Measurements from ENCODE around the gene KLK14. TPM values are rescaled to one million over a fixed set of nuclear protein-coding genes. Genes with fewer than 3 reads are reported as not detected.

KLK14 gene
- total RNA-seq, 4 donors from 2014 or later: 0.82 TPM; not detected in 3

DNA sequence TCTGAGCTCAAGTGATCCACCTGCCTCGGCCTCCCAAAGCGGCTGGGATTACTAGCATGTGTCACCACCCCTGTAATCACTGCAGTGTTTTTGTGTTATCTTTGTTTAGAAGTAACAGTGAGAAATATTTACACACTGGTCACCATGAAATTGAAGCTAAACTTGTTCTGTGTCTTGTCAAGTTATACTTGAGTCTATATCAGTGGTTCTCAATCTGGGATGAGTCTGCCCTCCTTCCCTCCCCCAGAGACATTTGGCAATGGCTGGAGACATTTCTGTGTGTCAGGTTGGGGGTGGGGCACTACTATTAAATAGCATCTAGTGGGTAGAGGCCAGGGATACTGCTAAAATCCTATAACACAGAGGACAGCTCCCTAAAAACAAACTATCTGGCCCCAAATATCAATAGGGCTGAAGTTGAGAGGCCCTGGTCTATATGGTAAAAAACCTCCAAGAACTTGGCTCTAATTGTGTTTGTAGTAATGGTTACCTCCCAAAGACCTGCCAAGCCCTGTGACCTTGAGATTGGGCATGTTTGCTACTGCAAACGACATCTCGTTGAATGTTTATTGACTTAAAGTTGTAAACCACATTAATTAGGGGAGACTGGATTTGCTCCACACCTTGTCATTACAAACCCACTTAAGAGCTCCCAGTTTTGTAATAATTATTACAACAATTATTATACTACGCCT lies 18.6 kb upstream of the KLK14 start:
- 65 to 67% methylated on average over 3 to 5 of the region's 5 CpGs for WGBS, 2 donors (ENCODE audit: low coverage in 1 of 2)
- H3K9me3 ChIP-seq: no peaks in the 10 kb centered on the region
- no peak overlapping the region for H3K27ac ChIP-seq
- in situ Hi-C loops (cut with MboI; ENCODE audit: low pct_ligation_motif_present in 1 of 4, low pct_unique_long_range_greater_than_20kb in 1 of 4, low sequenced_read_pairs in 3 of 4) (no loop called here), intact Hi-C loops (cut with DNase I; ENCODE audit: low total_unique reads) (loop anchor here (10.0 kb wide), 1 partner anchor 493 kb away; no protein-coding TSS in a partner anchor)
- no peak for TF ChIP-seq POLR2AphosphoS5 (IDR thresholded peaks at IDR 0.05)
- TF ChIP-seq EP300 (IDR thresholded peaks at IDR 0.05; ENCODE audit: low read depth): no peak
- TF ChIP-seq, protein P1, sequence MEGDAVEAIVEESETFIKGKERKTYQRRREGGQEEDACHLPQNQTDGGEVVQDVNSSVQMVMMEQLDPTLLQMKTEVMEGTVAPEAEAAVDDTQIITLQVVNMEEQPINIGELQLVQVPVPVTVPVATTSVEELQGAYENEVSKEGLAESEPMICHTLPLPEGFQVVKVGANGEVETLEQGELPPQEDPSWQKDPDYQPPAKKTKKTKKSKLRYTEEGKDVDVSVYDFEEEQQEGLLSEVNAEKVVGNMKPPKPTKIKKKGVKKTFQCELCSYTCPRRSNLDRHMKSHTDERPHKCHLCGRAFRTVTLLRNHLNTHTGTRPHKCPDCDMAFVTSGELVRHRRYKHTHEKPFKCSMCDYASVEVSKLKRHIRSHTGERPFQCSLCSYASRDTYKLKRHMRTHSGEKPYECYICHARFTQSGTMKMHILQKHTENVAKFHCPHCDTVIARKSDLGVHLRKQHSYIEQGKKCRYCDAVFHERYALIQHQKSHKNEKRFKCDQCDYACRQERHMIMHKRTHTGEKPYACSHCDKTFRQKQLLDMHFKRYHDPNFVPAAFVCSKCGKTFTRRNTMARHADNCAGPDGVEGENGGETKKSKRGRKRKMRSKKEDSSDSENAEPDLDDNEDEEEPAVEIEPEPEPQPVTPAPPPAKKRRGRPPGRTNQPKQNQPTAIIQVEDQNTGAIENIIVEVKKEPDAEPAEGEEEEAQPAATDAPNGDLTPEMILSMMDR (IDR thresholded peaks at IDR 0.05): no peak
- no peak for TF ChIP-seq POLR2A (IDR thresholded peaks at IDR 0.05)
- H3K36me3 ChIP-seq: peaks cover 0 to 8% (median 0%) of the 10 kb centered on the region in 4 donors
- DNase-seq: no peak
- no peaks in the 10 kb centered on the region for H3K27me3 ChIP-seq
- no peak overlapping the region for H3K4me3 ChIP-seq
- peaks cover 0 to 3% (median 0%) of the 10 kb centered on the region in 4 donors for H3K4me1 ChIP-seq

DNA sequence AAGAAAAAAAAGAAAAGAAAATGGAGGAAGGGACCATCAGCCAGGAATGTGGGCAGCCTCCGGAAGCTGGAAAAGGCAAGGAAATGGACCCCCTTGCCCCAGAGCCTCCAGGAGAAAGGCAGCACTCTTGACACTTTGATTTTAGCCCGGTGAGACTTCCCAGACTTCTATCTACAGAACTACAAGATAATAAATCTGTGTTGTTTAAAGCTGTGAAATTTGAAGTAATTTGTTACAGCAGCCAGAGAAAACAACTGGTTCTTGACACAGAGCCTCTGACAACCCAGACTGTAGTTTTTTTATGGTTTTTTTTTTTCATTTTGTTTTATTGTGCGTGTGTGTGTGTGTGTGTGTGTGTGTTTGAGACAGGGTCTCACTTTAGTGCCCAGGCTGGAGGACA lies 17.9 kb upstream of the KLK14 start:
- peaks cover 0 to 8% (median 0%) of the 10 kb centered on the region in 4 donors for H3K36me3 ChIP-seq
- H3K4me3 ChIP-seq: no peak overlapping the region
- WGBS, 2 donors (ENCODE audit: low coverage in 1 of 2): 59 to 71% methylated on average over 2 to 3 of the region's 3 CpGs
- no peaks in the 10 kb centered on the region for H3K9me3 ChIP-seq
- no peak for DNase-seq
- in situ Hi-C loops (cut with MboI; ENCODE audit: low pct_ligation_motif_present in 1 of 4, low pct_unique_long_range_greater_than_20kb in 1 of 4, low sequenced_read_pairs in 3 of 4): no loop called here
- no peak for TF ChIP-seq POLR2AphosphoS5 (IDR thresholded peaks at IDR 0.05)
- TF ChIP-seq, protein P1 (IDR thresholded peaks at IDR 0.05): no peak
- TF ChIP-seq POLR2A (IDR thresholded peaks at IDR 0.05): no peak
- TF ChIP-seq EP300 (IDR thresholded peaks at IDR 0.05; ENCODE audit: low read depth): no peak
- intact Hi-C loops (cut with DNase I; ENCODE audit: low total_unique reads): loop anchor here (10.0 kb wide), 1 partner anchor 494 kb away; no protein-coding TSS in a partner anchor
- H3K27ac ChIP-seq: no peak overlapping the region
- no peaks in the 10 kb centered on the region for H3K27me3 ChIP-seq
- H3K4me1 ChIP-seq: peaks cover 0 to 3% (median 0%) of the 10 kb centered on the region in 4 donors

DNA sequence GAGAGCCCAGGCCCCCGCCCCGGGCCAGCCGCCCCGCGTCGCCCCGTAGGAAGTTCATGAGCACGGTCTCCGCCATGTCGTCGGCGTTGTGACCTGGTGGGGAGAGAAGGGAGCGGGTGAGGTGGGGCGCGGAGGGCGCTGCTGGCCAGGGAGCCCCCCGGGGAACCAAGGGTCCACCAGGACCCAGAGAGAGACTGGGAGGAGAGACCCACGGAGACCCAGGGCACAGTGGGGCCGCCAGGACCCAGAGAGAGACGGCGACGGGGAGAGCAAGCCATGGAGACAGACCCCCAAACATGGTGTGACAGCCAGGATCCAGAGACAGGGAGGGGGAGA lies 16.3 kb upstream of the KLK14 start:
- peaks cover 0 to 3% (median 0%) of the 10 kb centered on the region in 4 donors for H3K4me1 ChIP-seq
- in situ Hi-C loops (cut with MboI; ENCODE audit: low pct_ligation_motif_present in 1 of 4, low pct_unique_long_range_greater_than_20kb in 1 of 4, low sequenced_read_pairs in 3 of 4) (no loop called here), intact Hi-C loops (cut with DNase I; ENCODE audit: low total_unique reads) (no loop called here)
- TF ChIP-seq, protein P1 (IDR thresholded peaks at IDR 0.05): no peak
- no peak for TF ChIP-seq POLR2AphosphoS5 (IDR thresholded peaks at IDR 0.05)
- TF ChIP-seq POLR2A (IDR thresholded peaks at IDR 0.05): no peak
- TF ChIP-seq EP300 (IDR thresholded peaks at IDR 0.05; ENCODE audit: low read depth): no peak
- H3K27me3 ChIP-seq: no peaks in the 10 kb centered on the region
- peaks cover 0 to 8% (median 0%) of the 10 kb centered on the region in 4 donors for H3K36me3 ChIP-seq
- DNase-seq: no peak
- 83% methylated on average over 22 of the region's 22 CpGs; no CpG with 5 or more reads in 1 of the 2 donors for WGBS, 2 donors (ENCODE audit: low coverage in 1 of 2)
- no peaks in the 10 kb centered on the region for H3K9me3 ChIP-seq
- peak overlapping the region in 2 of 4 donors; percentile 31 to 39 for H3K27ac ChIP-seq
- peak overlapping the region in 1 of 4 donors; percentile 17 for H3K4me3 ChIP-seq

GRCh38 chr19:51098365-51099046 lies 15.8 kb upstream of the KLK14 start:
- WGBS, 2 donors (ENCODE audit: low coverage in 1 of 2): 82% methylated on average over 73 of the region's 78 CpGs; no CpG with 5 or more reads in 1 of the 2 donors
- H3K27ac ChIP-seq: peak overlapping the region in 2 of 4 donors; percentile 31 to 39
- intact Hi-C loops (cut with DNase I; ENCODE audit: low total_unique reads): no loop called here
- H3K4me3 ChIP-seq: peak overlapping the region in 1 of 4 donors; percentile 17
- no peaks in the 10 kb centered on the region for H3K9me3 ChIP-seq
- H3K36me3 ChIP-seq: peaks cover 0 to 5% (median 0%) of the 10 kb centered on the region in 4 donors
- H3K4me1 ChIP-seq: peaks cover 0 to 3% (median 0%) of the 10 kb centered on the region in 4 donors
- TF ChIP-seq EP300 (IDR thresholded peaks at IDR 0.05; ENCODE audit: low read depth): no peak
- no peak for TF ChIP-seq POLR2AphosphoS5 (IDR thresholded peaks at IDR 0.05)
- TF ChIP-seq, protein P1 (IDR thresholded peaks at IDR 0.05): no peak
- TF ChIP-seq POLR2A (IDR thresholded peaks at IDR 0.05): no peak
- no peaks in the 10 kb centered on the region for H3K27me3 ChIP-seq
- in situ Hi-C loops (cut with MboI; ENCODE audit: low pct_ligation_motif_present in 1 of 4, low pct_unique_long_range_greater_than_20kb in 1 of 4, low sequenced_read_pairs in 3 of 4): no loop called here
- peak; percentile 20 for DNase-seq
